Astrocyte (in vitro differentiated cells and primary cell): ENCODE data around the gene ROR1. TPM values are rescaled to one million over a fixed set of nuclear protein-coding genes. Genes with fewer than 3 reads are reported as not detected.

Experiments used
- DNase-seq: peaks from one replicate; pipeline ENCODE4 v3.0.0-alpha.2; 2010; ENCODE audit warnings: low read depth
- FAIRE-seq: peaks from 2 replicates; lab custom pipeline; 2011; peaks lifted over from hg19 to GRCh38; lab: Jason Lieb, UNC
- H2AFZ ChIP-seq: 2 replicates; pipeline ENCODE4 v1.6.0; 2012; ENCODE audit warnings: low read depth, low read length, inconsistent platforms
- H3K27ac ChIP-seq: 2 replicates; pipeline ENCODE4 v1.5.1; 2011; ENCODE audit warnings: low read depth, low read length, inconsistent platforms
- H3K27me3 ChIP-seq: 2 replicates; pipeline ENCODE4 v1.6.0; 2011; ENCODE audit warnings: low read length, inconsistent platforms; ENCODE audit not compliant: insufficient read depth
- H3K36me3 ChIP-seq: 2 replicates; pipeline ENCODE4 v1.5.1; 2011; ENCODE audit warnings: low read length, inconsistent platforms; ENCODE audit not compliant: insufficient read depth
- H3K4me1 ChIP-seq: 2 replicates; pipeline ENCODE4 v1.5.1; 2011; ENCODE audit warnings: low read length, inconsistent platforms; ENCODE audit not compliant: insufficient read depth
- H3K4me2 ChIP-seq: 2 replicates; pipeline ENCODE4 v1.6.0; 2012; ENCODE audit warnings: low read length, inconsistent platforms
- H3K4me3 ChIP-seq: 2 replicates; pipeline ENCODE4 v1.5.1; 2011; ENCODE audit warnings: low read depth, mild to moderate bottlenecking, low read length, inconsistent platforms; ENCODE audit not compliant: insufficient read depth
- H3K79me2 ChIP-seq: 2 replicates; pipeline ENCODE4 v1.6.0; 2012; ENCODE audit warnings: mild to moderate bottlenecking, low read length, inconsistent platforms; ENCODE audit not compliant: insufficient read depth
- H3K9ac ChIP-seq: 2 replicates; pipeline ENCODE4 v1.6.0; 2012; ENCODE audit warnings: mild to moderate bottlenecking, low read length, inconsistent platforms
- H3K9me3 ChIP-seq: 2 replicates; pipeline ENCODE4 v1.5.1; 2012; ENCODE audit warnings: low read depth, mild to moderate bottlenecking, low read length, inconsistent platforms; ENCODE audit not compliant: insufficient read depth
- H4K20me1 ChIP-seq: 2 replicates; pipeline ENCODE4 v1.6.0; 2012; ENCODE audit warnings: low read length, inconsistent platforms; ENCODE audit not compliant: insufficient read depth
- H3K27ac Mint-ChIP-seq: one replicate; pipeline ENCODE4 v1.8.0; 2021; ENCODE audit warnings: mild to moderate bottlenecking, mixed read lengths; ENCODE audit not compliant: unreplicated experiment
- H3K27me3 Mint-ChIP-seq: one replicate; pipeline ENCODE4 v1.8.0; 2021; ENCODE audit warnings: low read depth, mixed read lengths; ENCODE audit not compliant: unreplicated experiment
- H3K36me3 Mint-ChIP-seq: one replicate; pipeline ENCODE4 v1.8.0; 2021; ENCODE audit warnings: low read depth, mixed read lengths; ENCODE audit not compliant: unreplicated experiment
- H3K4me1 Mint-ChIP-seq: one replicate; pipeline ENCODE4 v1.8.0; 2021; ENCODE audit warnings: low read depth, mixed read lengths; ENCODE audit not compliant: unreplicated experiment
- H3K4me3 Mint-ChIP-seq: one replicate; pipeline ENCODE4 v1.8.0; 2021; ENCODE audit warnings: mild to moderate bottlenecking, moderate library complexity, mixed read lengths; ENCODE audit not compliant: unreplicated experiment
- H3K9me3 Mint-ChIP-seq: one replicate; pipeline ENCODE4 v1.8.0; 2021; ENCODE audit warnings: mild to moderate bottlenecking, mixed read lengths; ENCODE audit not compliant: unreplicated experiment
- CTCF ChIP-seq: IDR thresholded peaks from 2 replicates; pipeline ENCODE4 v1.5.1; 2011; ENCODE audit warnings: low read depth, mild to moderate bottlenecking, inconsistent platforms, low read length, moderate library complexity; ENCODE audit not compliant: insufficient read depth
- EZH2 ChIP-seq: IDR thresholded peaks from 2 replicates; pipeline ENCODE4 v1.6.1; 2012; ENCODE audit warnings: mild to moderate bottlenecking, low read length, inconsistent platforms; ENCODE audit not compliant: insufficient read depth
- total RNA-seq: library from RNA; stranded (reverse); gene quantifications from 2 replicates; pipeline ENCODE4 v1.2.1, GENCODE V29; 2021

ROR1 gene
- total RNA-seq, 1 donor from 2014 or later = 38.3 TPM

DNA sequence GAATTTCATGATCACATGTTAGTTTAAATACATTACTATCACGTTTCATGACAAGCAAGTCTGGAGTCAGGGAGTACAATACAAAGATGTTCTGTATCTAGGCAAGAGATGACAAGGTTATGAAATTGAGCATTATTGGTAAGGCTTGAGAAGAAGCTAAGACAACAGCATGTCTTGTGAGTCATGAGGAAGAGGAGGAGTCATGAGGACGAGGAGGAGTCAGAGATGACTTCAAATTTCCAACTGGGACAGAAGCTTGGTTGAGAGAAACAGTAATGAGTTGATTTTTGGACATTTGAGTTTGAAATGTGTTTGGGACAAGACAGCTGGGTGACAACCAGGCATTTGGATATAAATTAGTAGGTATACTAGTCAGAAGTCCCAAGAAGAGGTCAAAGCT is 425.3 kb downstream of the ROR1 start:
- H3K79me2 ChIP-seq = no peaks in the 10 kb centered on the region
- H3K36me3 ChIP-seq = no peaks in the 10 kb centered on the region
- H3K36me3 Mint-ChIP-seq = peaks cover 2% of the 10 kb centered on the region
- peaks cover 3% of the 10 kb centered on the region for H3K9me3 Mint-ChIP-seq
- no peaks in the 10 kb centered on the region for H4K20me1 ChIP-seq
- no peak overlapping the region for H3K4me3 Mint-ChIP-seq
- H3K9ac ChIP-seq = no peak overlapping the region
- no peaks in the 10 kb centered on the region for H3K27me3 ChIP-seq
- no peaks in the 10 kb centered on the region for H3K27me3 Mint-ChIP-seq
- no peak overlapping the region for H3K4me2 ChIP-seq
- peaks cover 3% of the 10 kb centered on the region for H3K9me3 ChIP-seq
- H2AFZ ChIP-seq = no peak overlapping the region
- no peaks in the 10 kb centered on the region for H3K4me1 ChIP-seq
- FAIRE-seq = peak; percentile 56
- H3K4me1 Mint-ChIP-seq = peaks cover 13% of the 10 kb centered on the region
- no peak for DNase-seq
- no peak for TF ChIP-seq CTCF
- no peak overlapping the region for H3K27ac Mint-ChIP-seq
- no peak overlapping the region for H3K4me3 ChIP-seq
- no peak overlapping the region for H3K27ac ChIP-seq

DNA sequence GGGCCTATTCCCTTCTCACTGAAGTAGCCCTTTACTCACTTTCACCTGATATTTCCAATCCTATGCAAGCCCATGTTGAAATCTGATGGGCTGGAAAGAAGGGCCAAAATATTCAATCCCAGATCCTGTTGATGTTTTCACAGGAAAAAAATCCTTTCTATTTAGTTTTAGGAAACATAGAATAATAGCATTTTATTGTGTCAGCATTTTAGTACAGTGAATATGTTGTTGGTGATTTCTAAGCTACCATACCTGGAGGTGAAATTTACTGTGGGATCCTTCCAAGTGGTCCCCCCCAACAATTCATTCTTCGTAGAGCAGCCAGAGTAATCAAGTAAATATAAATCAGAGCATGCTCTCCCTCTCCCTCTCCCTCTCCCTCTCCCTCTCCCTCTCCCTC is 426.2 kb downstream of the ROR1 start:
- Histone ChIP-seq H3K4me1 (no peaks in the 10 kb centered on the region), H2AFZ (no peak overlapping the region), H3K27ac (no peak overlapping the region), H3K4me3 (no peak overlapping the region), H3K9ac (no peak overlapping the region), H3K79me2 (no peaks in the 10 kb centered on the region), H3K27me3 (no peaks in the 10 kb centered on the region), H4K20me1 (no peaks in the 10 kb centered on the region), H3K36me3 (no peaks in the 10 kb centered on the region), H3K4me2 (no peak overlapping the region), H3K9me3 (peaks cover 3% of the 10 kb centered on the region)
- FAIRE-seq (no peak), DNase-seq (no peak)
- peaks cover 2% of the 10 kb centered on the region for H3K36me3 Mint-ChIP-seq
- peaks cover 3% of the 10 kb centered on the region for H3K9me3 Mint-ChIP-seq
- H3K27ac Mint-ChIP-seq = no peak overlapping the region
- TF ChIP-seq CTCF (no peak), EZH2 (no peak)
- H3K27me3 Mint-ChIP-seq = no peaks in the 10 kb centered on the region
- peaks cover 5% of the 10 kb centered on the region for H3K4me1 Mint-ChIP-seq
- no peak overlapping the region for H3K4me3 Mint-ChIP-seq

DNA sequence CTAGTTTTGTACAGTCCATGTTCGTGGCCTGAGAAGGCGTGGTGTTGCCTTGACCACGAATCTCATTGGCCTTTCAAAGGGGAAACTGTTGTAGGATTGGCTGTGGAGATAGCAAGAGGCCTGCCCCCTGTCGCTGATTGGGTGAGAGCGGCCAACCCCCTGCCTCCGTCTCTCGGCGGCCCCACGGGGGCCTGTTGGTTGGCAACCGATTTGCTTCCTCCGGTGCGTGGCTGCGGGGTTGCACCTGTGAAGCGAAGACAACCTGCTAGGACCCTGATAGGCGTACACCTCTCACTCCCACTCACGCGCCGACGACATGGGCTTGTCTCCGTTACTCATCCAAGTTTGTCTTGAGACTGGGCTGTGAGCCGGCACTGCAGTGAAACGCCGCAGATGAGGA is 429.6 kb downstream of the ROR1 start, which contains the start of gene UBE2U:
TSS of gene UBE2U (plus strand) at position 204 of the 400 bp plus-strand sequence. CDS start 428 bp downstream, outside the sequence.
- Histone ChIP-seq H3K79me2 (no peaks in the 10 kb centered on the region), H2AFZ (peak within 1 kb of the TSS; percentile 18), H3K27ac (no peak within 1 kb of the TSS), H3K27me3 (no peaks in the 10 kb centered on the region), H4K20me1 (no peaks in the 10 kb centered on the region), H3K4me2 (no peak within 1 kb of the TSS), H3K4me3 (no peak within 1 kb of the TSS), H3K9me3 (peaks cover 3% of the 10 kb centered on the region), H3K4me1 (no peaks in the 10 kb centered on the region), H3K9ac (no peak within 1 kb of the TSS), H3K36me3 (no peaks in the 10 kb centered on the region)
- Mint-ChIP-seq H3K27me3 (no peaks in the 10 kb centered on the region), H3K36me3 (peaks cover 2% of the 10 kb centered on the region), H3K27ac (no peak within 1 kb of the TSS), H3K4me1 (no peaks in the 10 kb centered on the region), H3K9me3 (peaks cover 3% of the 10 kb centered on the region), H3K4me3 (no peak within 1 kb of the TSS)
- no peak for FAIRE-seq
- TF ChIP-seq EZH2 (no peak), CTCF (no peak)
- no peak for DNase-seq
